Skin of body (tissue), 2 donors: ENCODE data around the gene TRIM69. TPM values are rescaled to one million over a fixed set of nuclear protein-coding genes. Genes with fewer than 3 reads are reported as not detected.
"Not testable (repeated sequence)": the region's sequence is repeated elsewhere in the genome, so short reads cannot be mapped to it uniquely, and the experiment has no call there.

Experiments used
- DNase-seq: peaks from one replicate; lab custom pipeline; 2025; lab: John Stamatoyannopoulos, UW
- total RNA-seq: library from RNA; depleted of rRNA; stranded (reverse); fragments of >200 nt; gene quantifications from one replicate; pipeline ENCODE4 v1.2.3, GENCODE V29; 2014

Gene TRIM69
- total RNA-seq = 11.9 TPM

GRCh38 chr15:44736181-44736765 is at the start of gene TRIM69:
Gene TRIM69, plus strand, starts transcription at chr15:44736528. Its CDS starts 177 bp downstream, at chr15:44736705.
- DNase-seq = no peak

GRCh38 chr15:44689318-44689717 is 47.0 kb upstream of the TRIM69 start:
- not testable (repeated sequence) for DNase-seq

- not testable (repeated sequence) for DNase-seq
Measured at GRCh38 chr15:44690245-44690644, 46.1 kb upstream of the TRIM69 start.

- no peak for DNase-seq
Measured at GRCh38 chr15:44692659-44693058, 43.7 kb upstream of the TRIM69 start.

- no peak for DNase-seq
Measured at GRCh38 chr15:44694416-44694815, 41.9 kb upstream of the TRIM69 start.

- DNase-seq = no peak
Measured at GRCh38 chr15:44695294-44695693, 41.0 kb upstream of the TRIM69 start.

- DNase-seq = no peak
Measured at GRCh38 chr15:44697014-44697413, 39.3 kb upstream of the TRIM69 start.

GRCh38 chr15:44698641-44699040 is 37.7 kb upstream of the TRIM69 start:
- DNase-seq = no peak

- not testable (repeated sequence) for DNase-seq
Measured at GRCh38 chr15:44700676-44701075, 35.7 kb upstream of the TRIM69 start.

GRCh38 chr15:44705986-44706385 is 30.3 kb upstream of the TRIM69 start:
- no peak for DNase-seq

GRCh38 chr15:44706401-44706800 is 29.9 kb upstream of the TRIM69 start:
- no peak for DNase-seq

- DNase-seq = no peak
Measured at GRCh38 chr15:44706946-44707636, 29.2 kb upstream of the TRIM69 start.

GRCh38 chr15:44710236-44711095 is 25.9 kb upstream of the TRIM69 start:
- DNase-seq = peak; percentile 59

GRCh38 chr15:44711096-44711742 is 25.1 kb upstream of the TRIM69 start, which contains the start of the genes B2M and PATL2:
Gene B2M, plus strand, starts transcription at chr15:44711517. Its CDS starts 30 bp downstream, at chr15:44711547.
Gene PATL2, minus strand, starts transcription at chr15:44711323. Its CDS starts 34,833 bp downstream, at chr15:44676490.
- DNase-seq = peak; percentile 96

- peak; percentile 71 for DNase-seq
Measured at GRCh38 chr15:44711743-44712345, 24.5 kb upstream of the TRIM69 start.

GRCh38 chr15:44712346-44713005 is 23.9 kb upstream of the TRIM69 start:
- DNase-seq = peak; percentile 55

GRCh38 chr15:44713006-44713966 is 23.0 kb upstream of the TRIM69 start:
- DNase-seq = no peak

GRCh38 chr15:44715142-44715796 is 21.1 kb upstream of the TRIM69 start:
- no peak for DNase-seq
